Stomach (tissue), 4 donors: Measurements from ENCODE around the gene SF3B4.
"Not testable (repeated sequence)": the region's sequence is repeated elsewhere in the genome, so short reads cannot be mapped to it uniquely, and the experiment has no call there.

Experiments
- POLR2A ChIP-seq, 4 donors: fragments of 450-650 bp; IDR thresholded peaks; one replicate each; pipeline ENCODE4 v1.6.1; 2016; ENCODE audit warnings: antibody characterized with exemption in 4 of 4, control low read depth in 2 of 4, mild to moderate bottlenecking in 1 of 4, moderate library complexity in 1 of 4
- TF ChIP-seq, protein P1 (sequence below), 7 experiments: fragments of 450-650 bp in 4 of 7; fragments of 200-600 bp in 3 of 7; sonication (generic) in 3 of 7; IDR thresholded peaks; one replicate each; pipeline ENCODE4 v1.5.1; 2016 to 2019; ENCODE audit warnings: antibody characterized with exemption in 7 of 7, control low read depth in 2 of 7, mild to moderate bottlenecking in 1 of 7

DNA sequence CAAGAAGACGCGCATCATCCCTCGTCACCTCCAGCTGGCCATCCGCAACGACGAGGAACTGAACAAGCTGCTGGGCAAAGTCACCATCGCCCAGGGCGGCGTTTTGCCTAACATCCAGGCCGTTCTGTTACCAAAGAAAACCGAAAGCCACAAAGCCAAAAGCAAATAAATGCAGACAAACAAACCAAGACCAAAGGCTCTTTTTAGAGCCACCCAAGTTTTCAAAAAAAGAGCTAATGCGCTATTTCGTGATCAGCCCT, 40.5 kb downstream of the SF3B4 start:
- TF ChIP-seq, protein P1, sequence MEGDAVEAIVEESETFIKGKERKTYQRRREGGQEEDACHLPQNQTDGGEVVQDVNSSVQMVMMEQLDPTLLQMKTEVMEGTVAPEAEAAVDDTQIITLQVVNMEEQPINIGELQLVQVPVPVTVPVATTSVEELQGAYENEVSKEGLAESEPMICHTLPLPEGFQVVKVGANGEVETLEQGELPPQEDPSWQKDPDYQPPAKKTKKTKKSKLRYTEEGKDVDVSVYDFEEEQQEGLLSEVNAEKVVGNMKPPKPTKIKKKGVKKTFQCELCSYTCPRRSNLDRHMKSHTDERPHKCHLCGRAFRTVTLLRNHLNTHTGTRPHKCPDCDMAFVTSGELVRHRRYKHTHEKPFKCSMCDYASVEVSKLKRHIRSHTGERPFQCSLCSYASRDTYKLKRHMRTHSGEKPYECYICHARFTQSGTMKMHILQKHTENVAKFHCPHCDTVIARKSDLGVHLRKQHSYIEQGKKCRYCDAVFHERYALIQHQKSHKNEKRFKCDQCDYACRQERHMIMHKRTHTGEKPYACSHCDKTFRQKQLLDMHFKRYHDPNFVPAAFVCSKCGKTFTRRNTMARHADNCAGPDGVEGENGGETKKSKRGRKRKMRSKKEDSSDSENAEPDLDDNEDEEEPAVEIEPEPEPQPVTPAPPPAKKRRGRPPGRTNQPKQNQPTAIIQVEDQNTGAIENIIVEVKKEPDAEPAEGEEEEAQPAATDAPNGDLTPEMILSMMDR (IDR thresholded peaks at IDR 0.05) = not testable (repeated sequence)
- not testable (repeated sequence) for TF ChIP-seq POLR2A (IDR thresholded peaks at IDR 0.05)
